Fibroblast of lung (primary cell): Measurements from ENCODE around the gene CCDC154.

Source experiments
- CTCF ChIP-seq, 2 donors: IDR thresholded peaks in 1 of 2; conservative IDR thresholded peaks in 1 of 2; 1 replicate in 1 of 2; 2 replicates in 1 of 2; pipeline ENCODE4 v1.5.1; 2011 to 2012; ENCODE audit warnings: low read length in 2 of 2, control low read depth in 1 of 2, inconsistent platforms in 1 of 2, low read depth in 1 of 2, mild to moderate bottlenecking in 1 of 2
- EZH2 ChIP-seq: IDR thresholded peaks from 2 replicates; pipeline ENCODE4 v1.5.1; 2012; ENCODE audit warnings: low read length, control low read depth, mild to moderate bottlenecking; ENCODE audit errors: missing control alignments

- no peak for TF ChIP-seq CTCF (conservative IDR thresholded peaks at IDR 0.05 in 1 of 2, IDR thresholded peaks at IDR 0.05 in 1 of 2; ENCODE audit: low read depth in 1 of 2, low read length in 2 of 2)
- no peak for TF ChIP-seq EZH2
Observed at GRCh38 chr16:1439058-1439698, 5.2 kb downstream of the CCDC154 start.
